HepG2 (cell line): Measurements from ENCODE around the gene STAP1. TPM values are rescaled to one million over a fixed set of nuclear protein-coding genes. Genes with fewer than 3 reads are reported as not detected.

Experiments used
- ATAC-seq: fragments of 200-7000 bp; cut with Tn5 transposase; 3 replicates; pipeline ENCODE4 v1.9.1; 2020; ENCODE audit warnings: mild to moderate bottlenecking, moderate library complexity
- BruUV-seq: library from RNA; stranded (reverse); fragments of 400-500 nt; replicated peaks from 2 replicates; lab custom pipeline; 2021; lab: Mats Ljungman, UMichigan
- CTCF ChIA-PET: fragments of 300-600 bp; formaldehyde crosslinking; extraction: SDS; loops from one replicate; lab custom pipeline; 2021; ENCODE audit warnings: low total read pairs, inconsistent platforms, low intra/inter-chr PET ratio; lab: Yijun Ruan, JAX
- POLR2A ChIA-PET: fragments of 350-600 bp; sonication (Branson Sonifier 250); formaldehyde crosslinking; loops from one replicate; lab custom pipeline; 2020; ENCODE audit warnings: antibody characterized with exemption, inconsistent platforms; lab: Yijun Ruan, JAX
- DNase-seq: peaks from one replicate; pipeline ENCODE4 v3.0.0-alpha.2; 2015; ENCODE audit warnings: low spot score
- FAIRE-seq: peaks from 3 replicates; lab custom pipeline; 2011; peaks lifted over from hg19 to GRCh38; lab: Jason Lieb, UNC
- H2AFZ ChIP-seq: one replicate; pipeline ENCODE4 v1.6.1; 2011; ENCODE audit warnings: low read length, inconsistent platforms
- H3K27ac ChIP-seq: fragments of 300-600 bp; 3 replicates; pipeline ENCODE4 v1.8.0; 2011; ENCODE audit warnings: mixed run types, mild to moderate bottlenecking, mixed read lengths, low read length, inconsistent platforms; ENCODE audit not compliant: insufficient read depth; ENCODE audit errors: extremely low read length
- H3K27me3 ChIP-seq, 2 experiments: fragments of 200-600 bp in 1 of 2; 2 replicates in 1 of 2; 3 replicates in 1 of 2; pipeline versions ENCODE4 v1.6.0 to v1.8.0; 2011; ENCODE audit warnings: low read length in 2 of 2, mild to moderate bottlenecking in 2 of 2, moderate library complexity in 2 of 2, inconsistent platforms in 1 of 2; ENCODE audit not compliant: insufficient read depth in 2 of 2, control insufficient read depth in 1 of 2
- H3K36me3 ChIP-seq, 2 experiments: fragments of 200-600 bp in 1 of 2; replicated peaks in 1 of 2; 2 replicates in 1 of 2; 3 replicates in 1 of 2; pipeline versions ENCODE4 v1.5.1 to v1.8.0; 2011; ENCODE audit warnings: low read length in 2 of 2, inconsistent platforms in 1 of 2; ENCODE audit not compliant: insufficient read depth in 2 of 2, control insufficient read depth in 1 of 2
- H3K4me1 ChIP-seq: 2 replicates; pipeline ENCODE4 v1.5.1; 2012; ENCODE audit warnings: low read length, inconsistent platforms; ENCODE audit not compliant: insufficient read depth
- H3K4me2 ChIP-seq: 2 replicates; pipeline ENCODE4 v1.6.0; 2011; ENCODE audit warnings: low read depth, low read length, inconsistent platforms
- H3K4me3 ChIP-seq, 3 experiments: fragments of 200-600 bp in 1 of 3; sonication (generic), shearing (Covaris generic) in 1 of 3; replicated peaks in 1 of 3; 2 replicates each; pipeline ENCODE4 v1.5.1; 2011 to 2016; ENCODE audit warnings: low read length in 3 of 3, inconsistent platforms in 2 of 3, low read depth in 2 of 3, mild to moderate bottlenecking in 2 of 3, control low read depth in 1 of 3, mixed read lengths in 1 of 3; ENCODE audit not compliant: insufficient read depth in 1 of 3
- H3K79me2 ChIP-seq: one replicate; pipeline ENCODE4 v1.6.1; 2011; ENCODE audit warnings: low read length, inconsistent platforms; ENCODE audit not compliant: insufficient read depth
- H3K9ac ChIP-seq: 2 replicates; pipeline ENCODE4 v1.6.0; 2011; ENCODE audit warnings: mild to moderate bottlenecking, low read depth, low read length, inconsistent platforms; ENCODE audit not compliant: insufficient read depth
- H3K9me3 ChIP-seq: 2 replicates; pipeline ENCODE4 v1.5.1; 2012; ENCODE audit warnings: mild to moderate bottlenecking, low read length
- H4K20me1 ChIP-seq: 2 replicates; pipeline ENCODE4 v1.6.0; 2011; ENCODE audit warnings: inconsistent platforms, mild to moderate bottlenecking, low read length, moderate library complexity; ENCODE audit not compliant: insufficient read depth
- CENPT ChIP-seq: sonication (generic); formaldehyde crosslinking; IDR thresholded peaks from 2 replicates; pipeline ENCODE4 v1.8.0; 2022; ENCODE audit warnings: low read depth, mild to moderate bottlenecking, moderate library complexity, missing genetic modification reagents
- DR1 ChIP-seq: sonication (generic); formaldehyde crosslinking; IDR thresholded peaks from 2 replicates; pipeline ENCODE4 v1.8.0; 2021; ENCODE audit warnings: mild to moderate bottlenecking, missing genetic modification reagents, inconsistent platforms
- ELF4 ChIP-seq: sonication (generic); formaldehyde crosslinking; IDR thresholded peaks from 2 replicates; pipeline ENCODE4 v1.5.0; 2020; ENCODE audit warnings: missing genetic modification reagents, mild to moderate bottlenecking, moderate library complexity, borderline replicate concordance
- KDM5A ChIP-seq: fragments of 200-600 bp; sonication (generic); IDR thresholded peaks from 2 replicates; pipeline ENCODE4 v1.7.0; 2018; ENCODE audit warnings: antibody characterized with exemption, mild to moderate bottlenecking, low read length, borderline replicate concordance
- STAT5B ChIP-seq: sonication (generic); formaldehyde crosslinking; IDR thresholded peaks from 2 replicates; pipeline ENCODE4 v1.4.0; 2020; ENCODE audit warnings: missing genetic modification reagents
- THAP8 ChIP-seq: sonication (generic); formaldehyde crosslinking; IDR thresholded peaks from 2 replicates; pipeline ENCODE4 v1.5.1; 2020; ENCODE audit warnings: missing genetic modification reagents, mild to moderate bottlenecking, borderline replicate concordance
- ZMYM4 ChIP-seq: sonication (generic); formaldehyde crosslinking; IDR thresholded peaks from 2 replicates; pipeline ENCODE4 v1.8.1; 2023; ENCODE audit warnings: mild to moderate bottlenecking, missing genetic modification reagents
- ZNF451 ChIP-seq: sonication (generic); formaldehyde crosslinking; IDR thresholded peaks from 2 replicates; pipeline ENCODE4 v1.5.0; 2020; ENCODE audit warnings: mild to moderate bottlenecking, missing genetic modification reagents
- ZNF781 ChIP-seq: sonication (generic); formaldehyde crosslinking; IDR thresholded peaks from 2 replicates; pipeline ENCODE4 v1.5.1; 2020; ENCODE audit warnings: borderline replicate concordance, mild to moderate bottlenecking, missing genetic modification reagents; ENCODE audit errors: not compliant biosample characterization
- WGBS: methylation state at CpG from one replicate; pipeline ENCODE4 v1.1.6; 2017; ENCODE audit warnings: low lambda C conversion rate; 5-methylcytosine and 5-hydroxymethylcytosine counted together
- in situ Hi-C: cut with HindIII; loops from 2 replicates; pipeline ENCODE4 v1.10.0; 2017; ENCODE audit warnings: low pct_unique_long_range_greater_than_20kb; ENCODE audit not compliant: extremely low pct_ligation_motif_present
- intact Hi-C: fragments of 100-400 bp; cut with micrococcal nuclease; formaldehyde crosslinking; loops from one replicate; pipeline ENCODE4 v1.10.0; 2022; ENCODE audit not compliant: unreplicated experiment
- polyA plus RNA-seq, 8 experiments: library from polyadenylated mRNA; depleted of rRNA in 3 of 8; stranded (reverse) in 7 of 8; unstranded in 1 of 8; fragments of >200 nt; fragmentation: Illumina TruSeq in 4 of 8; extraction: Trizol in 4 of 8; gene quantifications; 2 replicates each; pipeline versions ENCODE4 v1.2.1 to v1.2.3, GENCODE V29; 2011 to 2016; ENCODE audit warnings: low read depth in 4 of 8, missing spikeins in 1 of 8, mixed read lengths in 1 of 8; ENCODE audit not compliant: insufficient read depth in 1 of 8
- total RNA-seq, 5 experiments: library from RNA; depleted of rRNA; stranded (reverse); fragments of >200 nt; fragmentation: Illumina TruSeq; extraction: Trizol; gene quantifications; 2 replicates each; pipeline ENCODE4 v1.2.3, GENCODE V29; 2016; ENCODE audit warnings: low read depth in 1 of 5

STAP1 gene
- total and polyA plus RNA-seq, 2 of the 13 experiments (the other 11 are each of a cell fraction or from before 2014, with no cell fraction given) = not detected

- BruUV-seq = no TSS peak
- no peaks in the 10 kb centered on the region for H3K9me3 ChIP-seq
- ChIA-PET CTCF (no interaction called here), POLR2A (interaction anchor here (0.6 kb wide), 1 partner anchor 155 kb away, joined by 3 read pairs; no protein-coding TSS in a partner anchor)
- no peak overlapping the region for H3K9ac ChIP-seq
- H3K4me1 ChIP-seq = peaks cover 31% of the 10 kb centered on the region
- 37% methylated on average over 4 of the region's 4 CpGs for WGBS
- no peaks in the 10 kb centered on the region for H3K27me3 ChIP-seq
- in situ Hi-C loops = loop anchor here (25.0 kb wide), 1 partner anchor 615 kb away; no protein-coding TSS in a partner anchor
- ATAC-seq = no peak
- H4K20me1 ChIP-seq = no peaks in the 10 kb centered on the region
- no peak overlapping the region for H3K27ac ChIP-seq
- no peak for FAIRE-seq
- peaks cover 0 to 2% of the 10 kb centered on the region in 2 experiments; a peak in 1 of 5 replicates for H3K36me3 ChIP-seq
- peaks cover 28% of the 10 kb centered on the region for H3K79me2 ChIP-seq
- H3K4me3 ChIP-seq = no peak overlapping the region
- no peak for DNase-seq
- no peak overlapping the region for H3K4me2 ChIP-seq
- intact Hi-C loops = loop anchor here (5.0 kb wide), 4 partner anchors 70 to 630 kb away; partner anchors contain the start of gene UBA6
- TF ChIP-seq CENPT (CRISPR knock-in tag) (no peak), THAP8 (CRISPR knock-in tag) (no peak), STAT5B (CRISPR knock-in tag) (no peak), DR1 (no peak), ZMYM4 (CRISPR knock-in tag) (no peak), ZNF451 (CRISPR knock-in tag) (no peak), ELF4 (CRISPR knock-in tag) (no peak), KDM5A (no peak), ZNF781 (no peak)
- no peak overlapping the region for H2AFZ ChIP-seq
These were observed 11.6 kb upstream of the STAP1 start for GRCh38 chr4:67546971-67547370.
